ENCODE data around the gene PEDS1. TPM values are rescaled to one million over a fixed set of nuclear protein-coding genes. Genes with fewer than 3 reads are reported as not detected.

The PEDS1 gene
- total and polyA plus RNA-seq, 2 of the 13 experiments (the other 11 are each of a cell fraction or from before 2014, with no cell fraction given): 30.5 to 93.9 TPM

DNA sequence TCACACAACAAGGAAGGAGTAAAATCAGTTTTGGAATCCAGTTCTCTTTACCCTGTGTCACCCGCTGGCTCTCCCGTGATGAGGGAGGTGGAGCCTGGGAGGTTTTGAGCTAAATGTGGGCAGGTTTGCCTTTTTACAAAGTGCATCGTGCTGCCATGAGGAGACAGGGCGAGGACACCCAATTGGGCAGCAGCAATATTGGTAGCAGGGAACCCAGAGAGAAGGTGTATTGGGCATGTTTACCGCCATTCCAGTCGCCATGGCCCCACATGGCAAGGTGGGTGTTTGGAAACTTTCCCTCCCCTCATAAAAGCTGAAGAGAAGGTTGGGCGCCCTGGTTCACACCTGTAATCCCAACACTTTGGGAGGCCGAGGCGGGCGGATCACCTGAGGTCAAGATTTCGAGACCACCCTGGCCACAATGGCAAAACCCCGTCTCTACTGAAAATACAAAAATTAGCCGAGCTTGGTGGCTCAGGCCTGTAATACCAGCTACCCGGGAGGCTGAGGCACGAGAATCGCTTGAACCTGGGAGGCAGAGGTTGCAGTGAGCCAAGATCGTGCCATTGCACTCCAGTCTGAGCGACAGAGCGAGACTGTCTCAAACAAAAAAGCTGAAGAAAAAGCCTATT lies 37.0 kb downstream of the PEDS1 start (continued):
- TF ChIP-seq, protein P1, sequence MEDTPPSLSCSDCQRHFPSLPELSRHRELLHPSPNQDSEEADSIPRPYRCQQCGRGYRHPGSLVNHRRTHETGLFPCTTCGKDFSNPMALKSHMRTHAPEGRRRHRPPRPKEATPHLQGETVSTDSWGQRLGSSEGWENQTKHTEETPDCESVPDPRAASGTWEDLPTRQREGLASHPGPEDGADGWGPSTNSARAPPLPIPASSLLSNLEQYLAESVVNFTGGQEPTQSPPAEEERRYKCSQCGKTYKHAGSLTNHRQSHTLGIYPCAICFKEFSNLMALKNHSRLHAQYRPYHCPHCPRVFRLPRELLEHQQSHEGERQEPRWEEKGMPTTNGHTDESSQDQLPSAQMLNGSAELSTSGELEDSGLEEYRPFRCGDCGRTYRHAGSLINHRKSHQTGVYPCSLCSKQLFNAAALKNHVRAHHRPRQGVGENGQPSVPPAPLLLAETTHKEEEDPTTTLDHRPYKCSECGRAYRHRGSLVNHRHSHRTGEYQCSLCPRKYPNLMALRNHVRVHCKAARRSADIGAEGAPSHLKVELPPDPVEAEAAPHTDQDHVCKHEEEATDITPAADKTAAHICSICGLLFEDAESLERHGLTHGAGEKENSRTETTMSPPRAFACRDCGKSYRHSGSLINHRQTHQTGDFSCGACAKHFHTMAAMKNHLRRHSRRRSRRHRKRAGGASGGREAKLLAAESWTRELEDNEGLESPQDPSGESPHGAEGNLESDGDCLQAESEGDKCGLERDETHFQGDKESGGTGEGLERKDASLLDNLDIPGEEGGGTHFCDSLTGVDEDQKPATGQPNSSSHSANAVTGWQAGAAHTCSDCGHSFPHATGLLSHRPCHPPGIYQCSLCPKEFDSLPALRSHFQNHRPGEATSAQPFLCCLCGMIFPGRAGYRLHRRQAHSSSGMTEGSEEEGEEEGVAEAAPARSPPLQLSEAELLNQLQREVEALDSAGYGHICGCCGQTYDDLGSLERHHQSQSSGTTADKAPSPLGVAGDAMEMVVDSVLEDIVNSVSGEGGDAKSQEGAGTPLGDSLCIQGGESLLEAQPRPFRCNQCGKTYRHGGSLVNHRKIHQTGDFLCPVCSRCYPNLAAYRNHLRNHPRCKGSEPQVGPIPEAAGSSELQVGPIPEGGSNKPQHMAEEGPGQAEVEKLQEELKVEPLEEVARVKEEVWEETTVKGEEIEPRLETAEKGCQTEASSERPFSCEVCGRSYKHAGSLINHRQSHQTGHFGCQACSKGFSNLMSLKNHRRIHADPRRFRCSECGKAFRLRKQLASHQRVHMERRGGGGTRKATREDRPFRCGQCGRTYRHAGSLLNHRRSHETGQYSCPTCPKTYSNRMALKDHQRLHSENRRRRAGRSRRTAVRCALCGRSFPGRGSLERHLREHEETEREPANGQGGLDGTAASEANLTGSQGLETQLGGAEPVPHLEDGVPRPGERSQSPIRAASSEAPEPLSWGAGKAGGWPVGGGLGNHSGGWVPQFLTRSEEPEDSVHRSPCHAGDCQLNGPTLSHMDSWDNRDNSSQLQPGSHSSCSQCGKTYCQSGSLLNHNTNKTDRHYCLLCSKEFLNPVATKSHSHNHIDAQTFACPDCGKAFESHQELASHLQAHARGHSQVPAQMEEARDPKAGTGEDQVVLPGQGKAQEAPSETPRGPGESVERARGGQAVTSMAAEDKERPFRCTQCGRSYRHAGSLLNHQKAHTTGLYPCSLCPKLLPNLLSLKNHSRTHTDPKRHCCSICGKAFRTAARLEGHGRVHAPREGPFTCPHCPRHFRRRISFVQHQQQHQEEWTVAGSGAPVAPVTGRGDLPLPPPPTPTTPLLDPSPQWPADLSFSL (CRISPR knock-in tag; IDR thresholded peaks at IDR 0.05): no peak
- TF ChIP-seq CHD4 (IDR thresholded peaks at IDR 0.05; ENCODE audit: borderline replicate concordance, low read length) (no peak), NCOA1 (CRISPR knock-in tag; IDR thresholded peaks at IDR 0.05) (no peak), STAT5B (CRISPR knock-in tag; IDR thresholded peaks at IDR 0.05) (no peak), NR3C1 (CRISPR knock-in tag; IDR thresholded peaks at IDR 0.05) (no peak), EEA1 (CRISPR knock-in tag; IDR thresholded peaks at IDR 0.05; ENCODE audit: borderline replicate concordance) (no peak), MLLT10 (CRISPR knock-in tag; IDR thresholded peaks at IDR 0.05) (no peak), MIXL1 (CRISPR knock-in tag; IDR thresholded peaks at IDR 0.05) (no peak), FOXK2 (IDR thresholded peaks at IDR 0.05) (no peak), NFYB (CRISPR knock-in tag; IDR thresholded peaks at IDR 0.05) (no peak)
- TF ChIP-seq, protein P2, sequence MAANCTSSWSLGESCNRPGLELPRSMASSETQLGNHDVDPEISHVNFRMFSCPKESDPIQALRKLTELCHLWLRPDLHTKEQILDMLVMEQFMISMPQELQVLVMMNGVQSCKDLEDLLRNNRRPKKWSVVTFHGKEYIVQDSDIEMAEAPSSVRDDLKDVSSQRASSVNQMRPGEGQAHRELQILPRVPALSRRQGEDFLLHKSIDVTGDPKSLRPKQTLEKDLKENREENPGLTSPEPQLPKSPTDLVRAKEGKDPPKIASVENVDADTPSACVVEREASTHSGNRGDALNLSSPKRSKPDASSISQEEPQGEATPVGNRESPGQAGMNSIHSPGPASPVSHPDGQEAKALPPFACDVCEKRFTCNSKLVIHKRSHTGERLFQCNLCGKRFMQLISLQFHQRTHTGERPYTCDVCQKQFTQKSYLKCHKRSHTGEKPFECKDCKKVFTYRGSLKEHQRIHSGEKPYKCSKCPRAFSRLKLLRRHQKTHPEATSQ (CRISPR knock-in tag; IDR thresholded peaks at IDR 0.05; ENCODE audit: borderline replicate concordance): no peak
- TF ChIP-seq, protein P3, sequence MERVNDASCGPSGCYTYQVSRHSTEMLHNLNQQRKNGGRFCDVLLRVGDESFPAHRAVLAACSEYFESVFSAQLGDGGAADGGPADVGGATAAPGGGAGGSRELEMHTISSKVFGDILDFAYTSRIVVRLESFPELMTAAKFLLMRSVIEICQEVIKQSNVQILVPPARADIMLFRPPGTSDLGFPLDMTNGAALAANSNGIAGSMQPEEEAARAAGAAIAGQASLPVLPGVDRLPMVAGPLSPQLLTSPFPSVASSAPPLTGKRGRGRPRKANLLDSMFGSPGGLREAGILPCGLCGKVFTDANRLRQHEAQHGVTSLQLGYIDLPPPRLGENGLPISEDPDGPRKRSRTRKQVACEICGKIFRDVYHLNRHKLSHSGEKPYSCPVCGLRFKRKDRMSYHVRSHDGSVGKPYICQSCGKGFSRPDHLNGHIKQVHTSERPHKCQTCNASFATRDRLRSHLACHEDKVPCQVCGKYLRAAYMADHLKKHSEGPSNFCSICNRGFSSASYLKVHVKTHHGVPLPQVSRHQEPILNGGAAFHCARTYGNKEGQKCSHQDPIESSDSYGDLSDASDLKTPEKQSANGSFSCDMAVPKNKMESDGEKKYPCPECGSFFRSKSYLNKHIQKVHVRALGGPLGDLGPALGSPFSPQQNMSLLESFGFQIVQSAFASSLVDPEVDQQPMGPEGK (CRISPR knock-in tag; IDR thresholded peaks at IDR 0.05): no peak
- TF ChIP-seq, protein P4, sequence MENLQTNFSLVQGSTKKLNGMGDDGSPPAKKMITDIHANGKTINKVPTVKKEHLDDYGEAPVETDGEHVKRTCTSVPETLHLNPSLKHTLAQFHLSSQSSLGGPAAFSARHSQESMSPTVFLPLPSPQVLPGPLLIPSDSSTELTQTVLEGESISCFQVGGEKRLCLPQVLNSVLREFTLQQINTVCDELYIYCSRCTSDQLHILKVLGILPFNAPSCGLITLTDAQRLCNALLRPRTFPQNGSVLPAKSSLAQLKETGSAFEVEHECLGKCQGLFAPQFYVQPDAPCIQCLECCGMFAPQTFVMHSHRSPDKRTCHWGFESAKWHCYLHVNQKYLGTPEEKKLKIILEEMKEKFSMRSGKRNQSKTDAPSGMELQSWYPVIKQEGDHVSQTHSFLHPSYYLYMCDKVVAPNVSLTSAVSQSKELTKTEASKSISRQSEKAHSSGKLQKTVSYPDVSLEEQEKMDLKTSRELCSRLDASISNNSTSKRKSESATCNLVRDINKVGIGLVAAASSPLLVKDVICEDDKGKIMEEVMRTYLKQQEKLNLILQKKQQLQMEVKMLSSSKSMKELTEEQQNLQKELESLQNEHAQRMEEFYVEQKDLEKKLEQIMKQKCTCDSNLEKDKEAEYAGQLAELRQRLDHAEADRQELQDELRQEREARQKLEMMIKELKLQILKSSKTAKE (CRISPR knock-in tag; IDR thresholded peaks at IDR 0.05; ENCODE audit: borderline replicate concordance): no peak
- TF ChIP-seq, protein P5, sequence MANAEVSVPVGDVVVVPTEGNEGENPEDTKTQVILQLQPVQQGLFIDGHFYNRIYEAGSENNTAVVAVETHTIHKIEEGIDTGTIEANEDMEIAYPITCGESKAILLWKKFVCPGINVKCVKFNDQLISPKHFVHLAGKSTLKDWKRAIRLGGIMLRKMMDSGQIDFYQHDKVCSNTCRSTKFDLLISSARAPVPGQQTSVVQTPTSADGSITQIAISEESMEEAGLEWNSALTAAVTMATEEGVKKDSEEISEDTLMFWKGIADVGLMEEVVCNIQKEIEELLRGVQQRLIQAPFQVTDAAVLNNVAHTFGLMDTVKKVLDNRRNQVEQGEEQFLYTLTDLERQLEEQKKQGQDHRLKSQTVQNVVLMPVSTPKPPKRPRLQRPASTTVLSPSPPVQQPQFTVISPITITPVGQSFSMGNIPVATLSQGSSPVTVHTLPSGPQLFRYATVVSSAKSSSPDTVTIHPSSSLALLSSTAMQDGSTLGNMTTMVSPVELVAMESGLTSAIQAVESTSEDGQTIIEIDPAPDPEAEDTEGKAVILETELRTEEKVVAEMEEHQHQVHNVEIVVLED (CRISPR knock-in tag; IDR thresholded peaks at IDR 0.05; ENCODE audit: borderline replicate concordance): no peak
- TF ChIP-seq, protein P6, sequence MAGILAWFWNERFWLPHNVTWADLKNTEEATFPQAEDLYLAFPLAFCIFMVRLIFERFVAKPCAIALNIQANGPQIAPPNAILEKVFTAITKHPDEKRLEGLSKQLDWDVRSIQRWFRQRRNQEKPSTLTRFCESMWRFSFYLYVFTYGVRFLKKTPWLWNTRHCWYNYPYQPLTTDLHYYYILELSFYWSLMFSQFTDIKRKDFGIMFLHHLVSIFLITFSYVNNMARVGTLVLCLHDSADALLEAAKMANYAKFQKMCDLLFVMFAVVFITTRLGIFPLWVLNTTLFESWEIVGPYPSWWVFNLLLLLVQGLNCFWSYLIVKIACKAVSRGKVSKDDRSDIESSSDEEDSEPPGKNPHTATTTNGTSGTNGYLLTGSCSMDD (CRISPR knock-in tag; IDR thresholded peaks at IDR 0.05): no peak

Measured in HepG2 (cell line).